Measurements from ENCODE around the gene SIK1. TPM values are rescaled to one million over a fixed set of nuclear protein-coding genes. Genes with fewer than 3 reads are reported as not detected.
"Not testable (repeated sequence)": the region's sequence is repeated elsewhere in the genome, so short reads cannot be mapped to it uniquely, and the experiment has no call there.

The SIK1 gene
- polyA plus RNA-seq, 3 donors = 0.64 to 66.4 (median 1.8) TPM

GRCh38 chr21:43403651-43404430 is 23.1 kb downstream of the SIK1 start:
- no CpG with 5 or more reads among the region's 22 CpGs for WGBS (ENCODE audit: insufficient coverage)
- H4K20me1 ChIP-seq (ENCODE audit: insufficient read depth, low read length); H3K4me1 ChIP-seq (ENCODE audit: control insufficient read depth in 1 of 2, insufficient read depth in 2 of 2, low read length in 2 of 2); H3K79me2 ChIP-seq (ENCODE audit: insufficient read depth, low read length); H3K27me3 Mint-ChIP-seq (ENCODE audit: low read depth in 3 of 3); H3K4me3 ChIP-seq (replicated peaks in 1 of 3; ENCODE audit: low read depth in 2 of 3, low read length in 3 of 3); H2AFZ ChIP-seq (ENCODE audit: insufficient read depth, low read depth, low read length, poor library complexity, severe bottlenecking); DNase-seq; H3K4me1 Mint-ChIP-seq; H3K9me3 Mint-ChIP-seq; H3K27ac ChIP-seq (ENCODE audit: low read depth in 1 of 2, low read length in 2 of 2); H3K36me3 ChIP-seq (replicated peaks in 1 of 2; ENCODE audit: control insufficient read depth in 1 of 2, insufficient read depth in 2 of 2, low read length in 2 of 2); intact Hi-C loops (cut with micrococcal nuclease); H3K27ac Mint-ChIP-seq; H3K36me3 Mint-ChIP-seq; H3K9me3 ChIP-seq (replicated peaks in 1 of 2; ENCODE audit: control insufficient read depth in 1 of 2, insufficient read depth in 1 of 2, low read length in 2 of 2); H3K9ac ChIP-seq (ENCODE audit: insufficient read depth, low read length, poor library complexity, severe bottlenecking); H3K4me2 ChIP-seq (replicated peaks; ENCODE audit: extremely low read depth, low read length, poor library complexity, severe bottlenecking); H3K27me3 ChIP-seq (ENCODE audit: control insufficient read depth in 2 of 2, insufficient read depth in 2 of 2, low read length in 2 of 2); H3K4me3 Mint-ChIP-seq: not testable (repeated sequence)

- H3K9ac ChIP-seq (ENCODE audit: insufficient read depth, low read length, poor library complexity, severe bottlenecking); H3K36me3 Mint-ChIP-seq; H3K4me3 Mint-ChIP-seq; H3K4me3 ChIP-seq (replicated peaks in 1 of 3; ENCODE audit: low read depth in 2 of 3, low read length in 3 of 3); H3K4me1 ChIP-seq (ENCODE audit: control insufficient read depth in 1 of 2, insufficient read depth in 2 of 2, low read length in 2 of 2); H3K27ac ChIP-seq (ENCODE audit: low read depth in 1 of 2, low read length in 2 of 2); H3K9me3 Mint-ChIP-seq; H3K36me3 ChIP-seq (replicated peaks in 1 of 2; ENCODE audit: control insufficient read depth in 1 of 2, insufficient read depth in 2 of 2, low read length in 2 of 2); intact Hi-C loops (cut with micrococcal nuclease); H4K20me1 ChIP-seq (ENCODE audit: insufficient read depth, low read length); H3K27me3 Mint-ChIP-seq (ENCODE audit: low read depth in 3 of 3); H3K4me2 ChIP-seq (replicated peaks; ENCODE audit: extremely low read depth, low read length, poor library complexity, severe bottlenecking); H2AFZ ChIP-seq (ENCODE audit: insufficient read depth, low read depth, low read length, poor library complexity, severe bottlenecking); H3K4me1 Mint-ChIP-seq; H3K27me3 ChIP-seq (ENCODE audit: control insufficient read depth in 2 of 2, insufficient read depth in 2 of 2, low read length in 2 of 2); DNase-seq; H3K27ac Mint-ChIP-seq; H3K79me2 ChIP-seq (ENCODE audit: insufficient read depth, low read length); H3K9me3 ChIP-seq (replicated peaks in 1 of 2; ENCODE audit: control insufficient read depth in 1 of 2, insufficient read depth in 1 of 2, low read length in 2 of 2): not testable (repeated sequence)
- no CpG with 5 or more reads among the region's 11 CpGs for WGBS (ENCODE audit: insufficient coverage)
These were observed 25.8 kb downstream of the SIK1 start for GRCh38 chr21:43401125-43401524.

- H3K9me3 ChIP-seq (replicated peaks in 1 of 2; ENCODE audit: control insufficient read depth in 1 of 2, insufficient read depth in 1 of 2, low read length in 2 of 2); H3K4me2 ChIP-seq (replicated peaks; ENCODE audit: extremely low read depth, low read length, poor library complexity, severe bottlenecking); H2AFZ ChIP-seq (ENCODE audit: insufficient read depth, low read depth, low read length, poor library complexity, severe bottlenecking); H3K27me3 ChIP-seq (ENCODE audit: control insufficient read depth in 2 of 2, insufficient read depth in 2 of 2, low read length in 2 of 2); H3K27ac ChIP-seq (ENCODE audit: low read depth in 1 of 2, low read length in 2 of 2); H3K4me1 ChIP-seq (ENCODE audit: control insufficient read depth in 1 of 2, insufficient read depth in 2 of 2, low read length in 2 of 2); H3K27me3 Mint-ChIP-seq (ENCODE audit: low read depth in 3 of 3); H3K36me3 Mint-ChIP-seq; H3K9ac ChIP-seq (ENCODE audit: insufficient read depth, low read length, poor library complexity, severe bottlenecking); H3K36me3 ChIP-seq (replicated peaks in 1 of 2; ENCODE audit: control insufficient read depth in 1 of 2, insufficient read depth in 2 of 2, low read length in 2 of 2); H4K20me1 ChIP-seq (ENCODE audit: insufficient read depth, low read length); H3K4me3 ChIP-seq (replicated peaks in 1 of 3; ENCODE audit: low read depth in 2 of 3, low read length in 3 of 3); H3K4me1 Mint-ChIP-seq; DNase-seq; H3K79me2 ChIP-seq (ENCODE audit: insufficient read depth, low read length); intact Hi-C loops (cut with micrococcal nuclease); H3K9me3 Mint-ChIP-seq; H3K27ac Mint-ChIP-seq; H3K4me3 Mint-ChIP-seq: not testable (repeated sequence)
- WGBS (ENCODE audit: insufficient coverage) = no CpG with 5 or more reads among the region's 15 CpGs
These were observed 27.3 kb downstream of the SIK1 start for GRCh38 chr21:43399595-43400015.

- H3K4me2 ChIP-seq (replicated peaks; ENCODE audit: extremely low read depth, low read length, poor library complexity, severe bottlenecking); H3K4me3 ChIP-seq (replicated peaks in 1 of 3; ENCODE audit: low read depth in 2 of 3, low read length in 3 of 3); DNase-seq; H3K9ac ChIP-seq (ENCODE audit: insufficient read depth, low read length, poor library complexity, severe bottlenecking); H3K9me3 Mint-ChIP-seq; H3K4me1 ChIP-seq (ENCODE audit: control insufficient read depth in 1 of 2, insufficient read depth in 2 of 2, low read length in 2 of 2); H3K4me1 Mint-ChIP-seq; H3K79me2 ChIP-seq (ENCODE audit: insufficient read depth, low read length); H2AFZ ChIP-seq (ENCODE audit: insufficient read depth, low read depth, low read length, poor library complexity, severe bottlenecking); H3K27me3 ChIP-seq (ENCODE audit: control insufficient read depth in 2 of 2, insufficient read depth in 2 of 2, low read length in 2 of 2); intact Hi-C loops (cut with micrococcal nuclease); H3K4me3 Mint-ChIP-seq; H3K9me3 ChIP-seq (replicated peaks in 1 of 2; ENCODE audit: control insufficient read depth in 1 of 2, insufficient read depth in 1 of 2, low read length in 2 of 2); H4K20me1 ChIP-seq (ENCODE audit: insufficient read depth, low read length); H3K27me3 Mint-ChIP-seq (ENCODE audit: low read depth in 3 of 3); H3K36me3 Mint-ChIP-seq; H3K27ac ChIP-seq (ENCODE audit: low read depth in 1 of 2, low read length in 2 of 2); H3K36me3 ChIP-seq (replicated peaks in 1 of 2; ENCODE audit: control insufficient read depth in 1 of 2, insufficient read depth in 2 of 2, low read length in 2 of 2); H3K27ac Mint-ChIP-seq: not testable (repeated sequence)
- WGBS (ENCODE audit: insufficient coverage) = no CpG with 5 or more reads among the region's 28 CpGs
These were observed 27.8 kb downstream of the SIK1 start for GRCh38 chr21:43399136-43399535.
